HG03045 (cell line): ENCODE measurements around the gene CSN3.
"Not testable (repeated sequence)": the region's sequence is repeated elsewhere in the genome, so short reads cannot be mapped to it uniquely, and the experiment has no call there.

Source experiments
- ATAC-seq: cut with Tn5 transposase; IDR thresholded peaks from one replicate; pipeline ENCODE4 v1.9.1; 2021; ENCODE audit warnings: mild to moderate bottlenecking, moderate library complexity; ENCODE audit not compliant: unreplicated experiment

The CSN3 gene

GRCh38 chr4:70242297-70242696 is at the start of gene CSN3:
TSS of gene CSN3 (plus strand) at chr4:70242597. CDS start at chr4:70244820, 2,223 bp downstream.
- ATAC-seq = not testable (repeated sequence)

GRCh38 chr4:70192895-70193294 is 49.5 kb upstream of the CSN3 start:
- no peak for ATAC-seq

- no peak for ATAC-seq
These were observed 47.0 kb upstream of the CSN3 start, which contains the start of gene ODAM for GRCh38 chr4:70195425-70195824. TSS of gene ODAM (plus strand) at chr4:70195725. CDS start at chr4:70196544, 819 bp downstream.

- ATAC-seq = no peak
These were observed 45.5 kb upstream of the CSN3 start for GRCh38 chr4:70196857-70197256.

- no peak for ATAC-seq
These were observed 44.6 kb upstream of the CSN3 start for GRCh38 chr4:70197842-70198241.

- ATAC-seq = no peak
These were observed 38.8 kb upstream of the CSN3 start for GRCh38 chr4:70203601-70204000.

- not testable (repeated sequence) for ATAC-seq
These were observed 29.6 kb upstream of the CSN3 start for GRCh38 chr4:70212752-70213151.

GRCh38 chr4:70216109-70216508 is 26.3 kb upstream of the CSN3 start:
- ATAC-seq = not testable (repeated sequence)

- not testable (repeated sequence) for ATAC-seq
These were observed 25.8 kb upstream of the CSN3 start for GRCh38 chr4:70216550-70216949.

- not testable (repeated sequence) for ATAC-seq
These were observed 21.0 kb upstream of the CSN3 start for GRCh38 chr4:70221389-70221788.

- ATAC-seq = not testable (repeated sequence)
These were observed 20.6 kb upstream of the CSN3 start for GRCh38 chr4:70221818-70222217.

- no peak for ATAC-seq
These were observed 16.6 kb upstream of the CSN3 start, which contains the start of gene FDCSP for GRCh38 chr4:70225824-70226223. TSS of gene FDCSP (plus strand) at chr4:70226124. CDS start at chr4:70231195, 5,071 bp downstream.

- ATAC-seq = no peak
These were observed 6.3 kb upstream of the CSN3 start for GRCh38 chr4:70236125-70236524.

- no peak for ATAC-seq
These were observed 3.1 kb upstream of the CSN3 start for GRCh38 chr4:70239131-70239883.

- ATAC-seq = no peak
These were observed 2.4 kb upstream of the CSN3 start for GRCh38 chr4:70239884-70240591.

- ATAC-seq = no peak
These were observed 694 bp downstream of the CSN3 start for GRCh38 chr4:70243091-70243490.

- no peak for ATAC-seq
These were observed 9.0 kb downstream of the CSN3 start for GRCh38 chr4:70251250-70251944.

- ATAC-seq = no peak
These were observed 9.5 kb downstream of the CSN3 start for GRCh38 chr4:70251945-70252277.

- ATAC-seq = no peak
These were observed 27.3 kb downstream of the CSN3 start for GRCh38 chr4:70269674-70270073.

- no peak for ATAC-seq
These were observed 34.7 kb downstream of the CSN3 start for GRCh38 chr4:70277121-70277520.

- ATAC-seq = no peak
These were observed 38.2 kb downstream of the CSN3 start for GRCh38 chr4:70280567-70280966.

- ATAC-seq = no peak
These were observed 46.3 kb downstream of the CSN3 start for GRCh38 chr4:70288651-70289050.
